ENCODE results near the gene MRPL3.

MRPL3 gene

GRCh38 chr3:131540143-131540542 is 37.4 kb upstream of the MRPL3 start:
- Histone ChIP-seq H3K4me3 (ENCODE audit: insufficient read depth, low read depth, low read length) (no peak overlapping the region), H3K27me3 (ENCODE audit: control insufficient read depth, insufficient read depth, low read length, poor library complexity, severe bottlenecking) (no peaks in the 10 kb centered on the region), H3K36me3 (ENCODE audit: control insufficient read depth, insufficient read depth, low read length) (no peaks in the 10 kb centered on the region), H3K4me1 (ENCODE audit: control insufficient read depth, insufficient read depth, low read length) (no peaks in the 10 kb centered on the region), H3K9me3 (ENCODE audit: control insufficient read depth, low read length) (no peaks in the 10 kb centered on the region), H3K27ac (ENCODE audit: insufficient read depth, low read depth, low read length, poor library complexity, severe bottlenecking) (no peak overlapping the region)

DNA sequence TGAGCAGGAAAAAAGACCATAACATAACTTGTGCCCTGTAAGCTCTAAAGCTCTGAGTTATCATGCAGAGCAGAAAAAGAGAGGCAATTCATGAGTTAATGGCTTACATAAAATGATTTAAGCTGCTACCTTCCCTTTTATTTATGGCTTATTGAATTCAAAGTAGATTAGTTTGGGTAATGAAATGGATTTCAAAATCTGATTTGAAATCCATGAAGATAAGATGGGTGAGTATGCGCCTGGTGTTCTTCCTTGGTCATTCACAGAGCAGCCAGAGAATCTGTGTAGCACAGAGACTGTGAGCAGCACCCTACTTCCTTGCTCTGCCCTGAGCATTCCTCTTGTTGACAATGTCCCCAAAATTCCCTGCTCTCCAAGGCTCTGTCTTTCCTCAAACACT is 36.2 kb upstream of the MRPL3 start:
- no peak overlapping the region for H3K27ac ChIP-seq (ENCODE audit: insufficient read depth, low read depth, low read length, poor library complexity, severe bottlenecking)
- no peaks in the 10 kb centered on the region for H3K9me3 ChIP-seq (ENCODE audit: control insufficient read depth, low read length)
- no peaks in the 10 kb centered on the region for H3K36me3 ChIP-seq (ENCODE audit: control insufficient read depth, insufficient read depth, low read length)
- H3K27me3 ChIP-seq (ENCODE audit: control insufficient read depth, insufficient read depth, low read length, poor library complexity, severe bottlenecking) = no peaks in the 10 kb centered on the region
- H3K4me3 ChIP-seq (ENCODE audit: insufficient read depth, low read depth, low read length) = no peak overlapping the region
- WGBS, 2 experiments = 95 to 100% methylated on average over 1 of the region's 1 CpG
- no peaks in the 10 kb centered on the region for H3K4me1 ChIP-seq (ENCODE audit: control insufficient read depth, insufficient read depth, low read length)

- whole genome bisulfite sequencing, 2 experiments = 92 to 94% methylated on average over 3 of the region's 3 CpGs
- H3K27me3 ChIP-seq (ENCODE audit: control insufficient read depth, insufficient read depth, low read length, poor library complexity, severe bottlenecking) = no peaks in the 10 kb centered on the region
- H3K27ac ChIP-seq (ENCODE audit: insufficient read depth, low read depth, low read length, poor library complexity, severe bottlenecking) = no peak overlapping the region
- H3K4me3 ChIP-seq (ENCODE audit: insufficient read depth, low read depth, low read length) = no peak overlapping the region
- no peaks in the 10 kb centered on the region for H3K9me3 ChIP-seq (ENCODE audit: control insufficient read depth, low read length)
- H3K36me3 ChIP-seq (ENCODE audit: control insufficient read depth, insufficient read depth, low read length) = no peaks in the 10 kb centered on the region
- H3K4me1 ChIP-seq (ENCODE audit: control insufficient read depth, insufficient read depth, low read length) = no peaks in the 10 kb centered on the region
Measured at GRCh38 chr3:131537531-131537930, 34.8 kb upstream of the MRPL3 start.

DNA sequence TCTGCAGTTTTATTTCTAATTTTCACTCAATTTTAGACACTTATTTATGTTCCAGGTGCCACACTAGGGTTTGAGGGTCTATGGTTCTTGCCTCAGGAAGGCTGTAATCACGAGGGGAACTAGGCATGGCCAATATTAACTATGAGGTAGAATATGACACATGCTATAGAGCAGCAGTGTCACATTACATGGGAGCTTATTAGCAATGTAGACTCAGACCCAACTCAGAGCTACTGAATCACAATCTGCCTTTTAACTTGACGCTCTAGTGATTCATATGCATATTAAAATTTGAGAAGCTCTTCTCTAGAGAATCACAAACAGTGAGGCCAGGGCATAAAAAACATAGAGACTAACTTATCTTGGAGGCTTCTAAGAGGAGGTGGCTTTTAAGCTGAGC is 32.8 kb upstream of the MRPL3 start:
- WGBS, 2 experiments = 70 to 79% methylated on average over 1 to 2 of the region's 2 CpGs
- H3K27me3 ChIP-seq (ENCODE audit: control insufficient read depth, insufficient read depth, low read length, poor library complexity, severe bottlenecking) = no peaks in the 10 kb centered on the region

DNA sequence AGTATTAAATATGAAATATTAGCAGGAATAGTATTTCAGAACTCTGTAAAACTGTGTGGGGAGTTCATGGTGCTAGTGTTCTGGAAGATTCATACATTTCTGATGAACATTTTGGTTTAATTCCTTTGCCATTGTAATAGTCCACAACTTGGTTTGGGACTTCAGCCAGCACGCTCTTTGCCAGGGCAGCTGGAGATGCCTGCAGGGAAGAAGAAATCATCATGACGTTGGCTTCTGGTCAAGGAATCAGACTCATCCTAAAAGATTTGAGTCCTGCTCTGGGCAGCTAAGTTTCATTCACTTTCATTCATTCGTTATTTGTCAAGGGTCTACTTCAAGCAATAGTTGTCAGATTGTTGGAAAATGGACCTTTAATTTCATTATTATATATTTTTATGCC is 32.4 kb upstream of the MRPL3 start:
- H3K4me3 ChIP-seq (ENCODE audit: insufficient read depth, low read depth, low read length) = no peak overlapping the region
- no peaks in the 10 kb centered on the region for H3K4me1 ChIP-seq (ENCODE audit: control insufficient read depth, insufficient read depth, low read length)
- H3K27ac ChIP-seq (ENCODE audit: insufficient read depth, low read depth, low read length, poor library complexity, severe bottlenecking) = no peak overlapping the region
- no peaks in the 10 kb centered on the region for H3K27me3 ChIP-seq (ENCODE audit: control insufficient read depth, insufficient read depth, low read length, poor library complexity, severe bottlenecking)
- no peaks in the 10 kb centered on the region for H3K36me3 ChIP-seq (ENCODE audit: control insufficient read depth, insufficient read depth, low read length)
- no peaks in the 10 kb centered on the region for H3K9me3 ChIP-seq (ENCODE audit: control insufficient read depth, low read length)
- WGBS, 2 experiments = 87 to 88% methylated on average over 2 to 3 of the region's 3 CpGs

More for the DNA sequence above, 32.8 kb upstream of the MRPL3 start:
- Histone ChIP-seq H3K27ac (ENCODE audit: insufficient read depth, low read depth, low read length, poor library complexity, severe bottlenecking) (no peak overlapping the region), H3K9me3 (ENCODE audit: control insufficient read depth, low read length) (no peaks in the 10 kb centered on the region), H3K36me3 (ENCODE audit: control insufficient read depth, insufficient read depth, low read length) (no peaks in the 10 kb centered on the region), H3K4me1 (ENCODE audit: control insufficient read depth, insufficient read depth, low read length) (no peaks in the 10 kb centered on the region), H3K4me3 (ENCODE audit: insufficient read depth, low read depth, low read length) (no peak overlapping the region)

GRCh38 chr3:131532645-131533044 is 29.9 kb upstream of the MRPL3 start:
- Histone ChIP-seq H3K27ac (ENCODE audit: insufficient read depth, low read depth, low read length, poor library complexity, severe bottlenecking) (no peak overlapping the region), H3K27me3 (ENCODE audit: control insufficient read depth, insufficient read depth, low read length, poor library complexity, severe bottlenecking) (no peaks in the 10 kb centered on the region), H3K9me3 (ENCODE audit: control insufficient read depth, low read length) (no peaks in the 10 kb centered on the region), H3K4me3 (ENCODE audit: insufficient read depth, low read depth, low read length) (no peak overlapping the region), H3K4me1 (ENCODE audit: control insufficient read depth, insufficient read depth, low read length) (no peaks in the 10 kb centered on the region), H3K36me3 (ENCODE audit: control insufficient read depth, insufficient read depth, low read length) (no peaks in the 10 kb centered on the region)

- Histone ChIP-seq H3K27me3 (ENCODE audit: control insufficient read depth, insufficient read depth, low read length, poor library complexity, severe bottlenecking) (no peaks in the 10 kb centered on the region), H3K27ac (ENCODE audit: insufficient read depth, low read depth, low read length, poor library complexity, severe bottlenecking) (no peak overlapping the region), H3K9me3 (ENCODE audit: control insufficient read depth, low read length) (no peaks in the 10 kb centered on the region), H3K4me3 (ENCODE audit: insufficient read depth, low read depth, low read length) (no peak overlapping the region), H3K36me3 (ENCODE audit: control insufficient read depth, insufficient read depth, low read length) (no peaks in the 10 kb centered on the region), H3K4me1 (ENCODE audit: control insufficient read depth, insufficient read depth, low read length) (no peaks in the 10 kb centered on the region)
- WGBS, 2 experiments = 100% methylated on average over 1 of the region's 1 CpG; no CpG with 5 or more reads in 1 of the 2 experiments
Measured at GRCh38 chr3:131530843-131531242, 28.1 kb upstream of the MRPL3 start.

DNA sequence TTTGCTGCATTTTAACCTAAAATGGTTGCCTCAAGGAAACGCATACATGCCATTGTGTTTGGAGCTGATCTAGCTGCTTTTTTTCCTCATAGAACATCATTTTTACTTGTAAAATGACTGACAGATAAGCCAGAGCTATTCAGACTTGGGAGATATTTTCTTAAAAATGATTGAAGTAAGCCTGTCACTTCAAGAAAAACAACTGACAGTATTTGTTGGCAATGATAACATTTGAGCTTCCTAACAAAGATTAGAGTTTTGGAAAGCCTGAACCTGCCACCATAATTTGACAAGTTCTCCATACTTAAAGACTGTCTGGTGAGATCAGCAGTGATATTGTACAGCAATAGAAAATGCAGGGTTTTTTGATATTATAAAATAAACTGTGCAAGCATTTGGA is 27.6 kb upstream of the MRPL3 start:
- Histone ChIP-seq H3K27ac (ENCODE audit: insufficient read depth, low read depth, low read length, poor library complexity, severe bottlenecking) (no peak overlapping the region), H3K4me1 (ENCODE audit: control insufficient read depth, insufficient read depth, low read length) (no peaks in the 10 kb centered on the region), H3K9me3 (ENCODE audit: control insufficient read depth, low read length) (no peaks in the 10 kb centered on the region), H3K4me3 (ENCODE audit: insufficient read depth, low read depth, low read length) (no peak overlapping the region), H3K27me3 (ENCODE audit: control insufficient read depth, insufficient read depth, low read length, poor library complexity, severe bottlenecking) (no peaks in the 10 kb centered on the region), H3K36me3 (ENCODE audit: control insufficient read depth, insufficient read depth, low read length) (no peaks in the 10 kb centered on the region)
- WGBS, 2 experiments = 92 to 94% methylated on average over 1 of the region's 1 CpG

DNA sequence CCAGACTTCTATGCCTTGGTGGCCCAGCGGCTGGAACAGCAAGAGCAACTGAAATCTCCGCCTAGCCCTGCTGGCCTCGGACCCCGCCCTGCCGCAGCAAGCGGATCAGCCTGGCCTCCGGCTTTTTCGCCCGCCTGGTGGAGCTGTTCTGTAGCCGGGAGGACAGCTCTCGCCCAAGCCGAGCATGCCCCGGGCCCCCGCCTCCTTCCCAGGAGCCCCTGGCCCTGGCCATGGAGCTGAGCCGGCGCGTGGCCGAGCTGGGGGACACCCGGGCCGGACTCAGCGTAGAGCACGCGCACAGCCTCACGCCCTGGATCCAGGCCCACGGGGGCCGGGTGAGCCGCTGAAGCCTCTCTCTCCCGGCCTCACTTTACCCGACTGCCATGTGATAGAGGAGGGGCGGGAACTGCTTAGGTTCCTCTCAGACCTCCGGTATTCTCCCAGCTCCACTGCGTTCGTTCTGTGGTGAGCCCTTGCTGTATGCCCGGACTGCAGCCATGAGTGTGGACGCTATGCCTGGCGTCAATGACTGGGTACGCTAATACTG is 24.1 kb upstream of the MRPL3 start:
- Histone ChIP-seq H3K27me3 (ENCODE audit: control insufficient read depth, insufficient read depth, low read length, poor library complexity, severe bottlenecking) (no peaks in the 10 kb centered on the region), H3K4me1 (ENCODE audit: control insufficient read depth, insufficient read depth, low read length) (no peaks in the 10 kb centered on the region), H3K27ac (ENCODE audit: insufficient read depth, low read depth, low read length, poor library complexity, severe bottlenecking) (no peak overlapping the region), H3K9me3 (ENCODE audit: control insufficient read depth, low read length) (no peaks in the 10 kb centered on the region), H3K4me3 (ENCODE audit: insufficient read depth, low read depth, low read length) (no peak overlapping the region), H3K36me3 (ENCODE audit: control insufficient read depth, insufficient read depth, low read length) (no peaks in the 10 kb centered on the region)
- 94% methylated on average over 37 of the region's 37 CpGs for WGBS, 2 experiments

GRCh38 chr3:131518680-131519079 is 15.9 kb upstream of the MRPL3 start:
- Histone ChIP-seq H3K4me3 (ENCODE audit: insufficient read depth, low read depth, low read length) (no peak overlapping the region), H3K36me3 (ENCODE audit: control insufficient read depth, insufficient read depth, low read length) (no peaks in the 10 kb centered on the region), H3K4me1 (ENCODE audit: control insufficient read depth, insufficient read depth, low read length) (no peaks in the 10 kb centered on the region), H3K9me3 (ENCODE audit: control insufficient read depth, low read length) (no peaks in the 10 kb centered on the region), H3K27me3 (ENCODE audit: control insufficient read depth, insufficient read depth, low read length, poor library complexity, severe bottlenecking) (no peaks in the 10 kb centered on the region), H3K27ac (ENCODE audit: insufficient read depth, low read depth, low read length, poor library complexity, severe bottlenecking) (no peak overlapping the region)
- WGBS, 2 experiments = 83% methylated on average over 7 of the region's 7 CpGs

- H3K27me3 ChIP-seq (ENCODE audit: control insufficient read depth, insufficient read depth, low read length, poor library complexity, severe bottlenecking) = peaks cover 39% of the 10 kb centered on the region
- no peak overlapping the region for H3K27ac ChIP-seq (ENCODE audit: insufficient read depth, low read depth, low read length, poor library complexity, severe bottlenecking)
- no peaks in the 10 kb centered on the region for H3K36me3 ChIP-seq (ENCODE audit: control insufficient read depth, insufficient read depth, low read length)
- H3K4me1 ChIP-seq (ENCODE audit: control insufficient read depth, insufficient read depth, low read length) = peaks cover 6% of the 10 kb centered on the region
- no peaks in the 10 kb centered on the region for H3K9me3 ChIP-seq (ENCODE audit: control insufficient read depth, low read length)
- H3K4me3 ChIP-seq (ENCODE audit: insufficient read depth, low read depth, low read length) = no peak overlapping the region
- 81 to 91% methylated on average over 3 to 4 of the region's 4 CpGs for WGBS, 2 experiments
Measured at GRCh38 chr3:131505421-131505820, 2.6 kb upstream of the MRPL3 start.

Data from ectodermal cell (in vitro differentiated cells).